GM19372 (cell line): ENCODE data around the gene RNU4-1.

Experiments used
- ATAC-seq: cut with Tn5 transposase; IDR thresholded peaks from one replicate; pipeline ENCODE4 v1.9.1; 2021; ENCODE audit warnings: mild to moderate bottlenecking, low read depth, moderate library complexity; ENCODE audit not compliant: unreplicated experiment

Gene RNU4-1

GRCh38 chr12:120292411-120292660, 701 bp downstream of the RNU4-1 start:
- ATAC-seq: peak; percentile 9

GRCh38 chr12:120290609-120291305, 2.3 kb downstream of the RNU4-1 start:
- ATAC-seq: no peak

GRCh38 chr12:120287491-120287890, 5.5 kb downstream of the RNU4-1 start:
- no peak for ATAC-seq

- no peak for ATAC-seq
These were observed 6.1 kb downstream of the RNU4-1 start for GRCh38 chr12:120286768-120287490.

- ATAC-seq: no peak
These were observed 8.7 kb downstream of the RNU4-1 start for GRCh38 chr12:120284381-120284780.

GRCh38 chr12:120283318-120283717, 9.7 kb downstream of the RNU4-1 start:
- no peak for ATAC-seq

- no peak for ATAC-seq
These were observed 14.6 kb downstream of the RNU4-1 start for GRCh38 chr12:120278137-120279069.

GRCh38 chr12:120276734-120277133, 16.3 kb downstream of the RNU4-1 start:
- ATAC-seq: no peak

GRCh38 chr12:120267736-120268135, 25.3 kb downstream of the RNU4-1 start:
- ATAC-seq: no peak

GRCh38 chr12:120266180-120266870, 26.7 kb downstream of the RNU4-1 start:
- ATAC-seq: no peak

- peak; percentile 72 for ATAC-seq
These were observed 27.4 kb downstream of the RNU4-1 start, which contains the start of gene PXN for GRCh38 chr12:120265473-120266179. Gene PXN (minus strand): TSS chr12:120265730. CDS start chr12:120265629, 101 bp downstream.

- no peak for ATAC-seq
These were observed 28.0 kb downstream of the RNU4-1 start for GRCh38 chr12:120264904-120265472.

- ATAC-seq: no peak
These were observed 28.7 kb downstream of the RNU4-1 start for GRCh38 chr12:120264086-120264903.

GRCh38 chr12:120263748-120264085, 29.3 kb downstream of the RNU4-1 start:
- ATAC-seq: no peak

GRCh38 chr12:120262852-120263747, 29.9 kb downstream of the RNU4-1 start:
- no peak for ATAC-seq

GRCh38 chr12:120261951-120262851, 30.8 kb downstream of the RNU4-1 start:
- ATAC-seq: no peak

- ATAC-seq: no peak
These were observed 32.4 kb downstream of the RNU4-1 start for GRCh38 chr12:120260607-120261006.
